ENCODE measurements around the gene MYLK2.

GRCh38 chr20:31842471-31843157, 23.5 kb downstream of the MYLK2 start:
- TF ChIP-seq POLR2AphosphoS5 (IDR thresholded peaks at IDR 0.05): no peak
- TF ChIP-seq, protein P1, sequence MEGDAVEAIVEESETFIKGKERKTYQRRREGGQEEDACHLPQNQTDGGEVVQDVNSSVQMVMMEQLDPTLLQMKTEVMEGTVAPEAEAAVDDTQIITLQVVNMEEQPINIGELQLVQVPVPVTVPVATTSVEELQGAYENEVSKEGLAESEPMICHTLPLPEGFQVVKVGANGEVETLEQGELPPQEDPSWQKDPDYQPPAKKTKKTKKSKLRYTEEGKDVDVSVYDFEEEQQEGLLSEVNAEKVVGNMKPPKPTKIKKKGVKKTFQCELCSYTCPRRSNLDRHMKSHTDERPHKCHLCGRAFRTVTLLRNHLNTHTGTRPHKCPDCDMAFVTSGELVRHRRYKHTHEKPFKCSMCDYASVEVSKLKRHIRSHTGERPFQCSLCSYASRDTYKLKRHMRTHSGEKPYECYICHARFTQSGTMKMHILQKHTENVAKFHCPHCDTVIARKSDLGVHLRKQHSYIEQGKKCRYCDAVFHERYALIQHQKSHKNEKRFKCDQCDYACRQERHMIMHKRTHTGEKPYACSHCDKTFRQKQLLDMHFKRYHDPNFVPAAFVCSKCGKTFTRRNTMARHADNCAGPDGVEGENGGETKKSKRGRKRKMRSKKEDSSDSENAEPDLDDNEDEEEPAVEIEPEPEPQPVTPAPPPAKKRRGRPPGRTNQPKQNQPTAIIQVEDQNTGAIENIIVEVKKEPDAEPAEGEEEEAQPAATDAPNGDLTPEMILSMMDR (IDR thresholded peaks at IDR 0.05): no peak
- no peak for TF ChIP-seq EP300 (IDR thresholded peaks at IDR 0.05; ENCODE audit: low read depth)
- no peak for TF ChIP-seq POLR2A (IDR thresholded peaks at IDR 0.05)
